Measurements from ENCODE around the gene STX17. TPM values are rescaled to one million over a fixed set of nuclear protein-coding genes. Genes with fewer than 3 reads are reported as not detected.
A peak's percentile ranks its signal among the peaks of the same experiment; 100 is the strongest.

The STX17 gene
- total and polyA plus RNA-seq, 4 experiments from 2014 or later = 18.8 to 61.5 (median 41.1) TPM

GRCh38 chr9:99922711-99923030 is 16.2 kb downstream of the STX17 start:
- no peak overlapping the region for H3K4me3 ChIP-seq (ENCODE audit: low read length in 2 of 2)
- intact Hi-C loops (cut with micrococcal nuclease) = no loop called here
- POLR2A ChIA-PET (ENCODE audit: partially characterized antibody) = interaction anchor here (1.3 kb wide), 1 partner anchor 99 kb away, joined by 3 read pairs; no protein-coding TSS in a partner anchor

GRCh38 chr9:99925541-99925940 is 19.1 kb downstream of the STX17 start:
- peaks cover 16 to 33% (median 27%) of the 10 kb centered on the region in 4 donors for H3K4me1 Mint-ChIP-seq
- CTCF ChIA-PET (ENCODE audit: partially characterized antibody) = no interaction called here

More at GRCh38 chr9:99922711-99923030, 16.2 kb downstream of the STX17 start:
- Mint-ChIP-seq H3K4me3 (no peak overlapping the region), H3K27me3 (no peaks in the 10 kb centered on the region), H3K36me3 (peaks cover 83 to 85% of the 10 kb centered on the region in 2 donors), H3K4me1 (peaks cover 30 to 58% (median 42%) of the 10 kb centered on the region in 4 donors), H3K27ac (peak overlapping the region in 3 of 7 donors; percentile 32 to 83 (median 34)), H3K9me3 (peaks cover 0 to 26% (median 10%) of the 10 kb centered on the region in 8 donors)
- Histone ChIP-seq H3K27ac (ENCODE audit: low read depth, low read length) (no peak overlapping the region), H3K4me1 (ENCODE audit: insufficient read depth, low read length) (peaks cover 25% of the 10 kb centered on the region), H3K9me3 (ENCODE audit: control insufficient read depth in 1 of 2, low read length in 2 of 2) (no peaks in the 10 kb centered on the region), H3K27me3 (ENCODE audit: insufficient read depth, low read length) (no peaks in the 10 kb centered on the region), H3K36me3 (ENCODE audit: insufficient read depth, low read length) (peaks cover 15% of the 10 kb centered on the region)
- no peak for DNase-seq
- CTCF ChIA-PET (ENCODE audit: partially characterized antibody) = no interaction called here

GRCh38 chr9:99929652-99930051 is 23.2 kb downstream of the STX17 start:
- no peaks in the 10 kb centered on the region for H3K9me3 ChIP-seq (ENCODE audit: control insufficient read depth in 1 of 2, low read length in 2 of 2)
- POLR2A ChIA-PET (ENCODE audit: partially characterized antibody) = no interaction called here

More at GRCh38 chr9:99925541-99925940, 19.1 kb downstream of the STX17 start:
- H3K36me3 Mint-ChIP-seq = peaks cover 68 to 70% of the 10 kb centered on the region in 2 donors
- no peak overlapping the region for H3K4me3 Mint-ChIP-seq
- POLR2A ChIA-PET (ENCODE audit: partially characterized antibody) = no interaction called here
- H3K4me1 ChIP-seq (ENCODE audit: insufficient read depth, low read length) = peaks cover 15% of the 10 kb centered on the region
- no peak overlapping the region for H3K27ac ChIP-seq (ENCODE audit: low read depth, low read length)
- no peak overlapping the region for H3K27ac Mint-ChIP-seq
- H3K9me3 ChIP-seq (ENCODE audit: control insufficient read depth in 1 of 2, low read length in 2 of 2) = no peaks in the 10 kb centered on the region
- peaks cover 0 to 26% (median 10%) of the 10 kb centered on the region in 8 donors for H3K9me3 Mint-ChIP-seq
- peaks cover 8% of the 10 kb centered on the region for H3K36me3 ChIP-seq (ENCODE audit: insufficient read depth, low read length)
- DNase-seq = no peak
- intact Hi-C loops (cut with micrococcal nuclease) = no loop called here
- H3K27me3 Mint-ChIP-seq = no peaks in the 10 kb centered on the region
- H3K4me3 ChIP-seq (ENCODE audit: low read length in 2 of 2) = no peak overlapping the region
- H3K27me3 ChIP-seq (ENCODE audit: insufficient read depth, low read length) = no peaks in the 10 kb centered on the region

GRCh38 chr9:99931155-99931840 is 24.8 kb downstream of the STX17 start:
- Mint-ChIP-seq H3K36me3 (peaks cover 42 to 45% of the 10 kb centered on the region in 2 donors), H3K4me3 (no peak overlapping the region), H3K4me1 (peaks cover 6 to 37% (median 12%) of the 10 kb centered on the region in 4 donors), H3K9me3 (peaks cover 0 to 9% (median 3%) of the 10 kb centered on the region in 8 donors), H3K27me3 (no peaks in the 10 kb centered on the region), H3K27ac (peak overlapping the region in 1 of 7 donors; percentile 38)
- H3K36me3 ChIP-seq (ENCODE audit: insufficient read depth, low read length) = peaks cover 4% of the 10 kb centered on the region
- POLR2A ChIA-PET (ENCODE audit: partially characterized antibody) = no interaction called here
- H3K4me3 ChIP-seq (ENCODE audit: low read length in 2 of 2) = no peak overlapping the region
- no peak overlapping the region for H3K27ac ChIP-seq (ENCODE audit: low read depth, low read length)
- no peaks in the 10 kb centered on the region for H3K27me3 ChIP-seq (ENCODE audit: insufficient read depth, low read length)
- CTCF ChIA-PET (ENCODE audit: partially characterized antibody) = no interaction called here
- H3K9me3 ChIP-seq (ENCODE audit: control insufficient read depth in 1 of 2, low read length in 2 of 2) = no peaks in the 10 kb centered on the region
- intact Hi-C loops (cut with micrococcal nuclease) = no loop called here
- H3K4me1 ChIP-seq (ENCODE audit: insufficient read depth, low read length) = no peaks in the 10 kb centered on the region
- no peak for DNase-seq

More at GRCh38 chr9:99929652-99930051, 23.2 kb downstream of the STX17 start:
- Histone ChIP-seq H3K4me3 (ENCODE audit: low read length in 2 of 2) (no peak overlapping the region), H3K4me1 (ENCODE audit: insufficient read depth, low read length) (no peaks in the 10 kb centered on the region), H3K27me3 (ENCODE audit: insufficient read depth, low read length) (no peaks in the 10 kb centered on the region), H3K27ac (ENCODE audit: low read depth, low read length) (no peak overlapping the region), H3K36me3 (ENCODE audit: insufficient read depth, low read length) (peaks cover 4% of the 10 kb centered on the region)
- CTCF ChIA-PET (ENCODE audit: partially characterized antibody) = no interaction called here
- Mint-ChIP-seq H3K4me1 (peaks cover 0 to 32% (median 8%) of the 10 kb centered on the region in 4 donors), H3K4me3 (no peak overlapping the region), H3K9me3 (peaks cover 0 to 24% (median 8%) of the 10 kb centered on the region in 8 donors), H3K27me3 (no peaks in the 10 kb centered on the region), H3K27ac (no peak overlapping the region), H3K36me3 (peaks cover 50 to 55% of the 10 kb centered on the region in 2 donors)
- DNase-seq = no peak
- intact Hi-C loops (cut with micrococcal nuclease) = no loop called here

GRCh38 chr9:99936947-99937587 is 30.6 kb downstream of the STX17 start:
- POLR2A ChIA-PET (ENCODE audit: partially characterized antibody) = no interaction called here
- Histone ChIP-seq H3K9me3 (ENCODE audit: control insufficient read depth in 1 of 2, low read length in 2 of 2) (no peaks in the 10 kb centered on the region), H3K36me3 (ENCODE audit: insufficient read depth, low read length) (no peaks in the 10 kb centered on the region), H3K4me1 (ENCODE audit: insufficient read depth, low read length) (no peaks in the 10 kb centered on the region), H3K27me3 (ENCODE audit: insufficient read depth, low read length) (no peaks in the 10 kb centered on the region), H3K4me3 (ENCODE audit: low read length in 2 of 2) (no peak overlapping the region), H3K27ac (ENCODE audit: low read depth, low read length) (no peak overlapping the region)
- peaks cover 7 to 16% (median 8%) of the 10 kb centered on the region in 8 donors for H3K9me3 Mint-ChIP-seq
- H3K4me3 Mint-ChIP-seq = no peak overlapping the region
- no peaks in the 10 kb centered on the region for H3K27me3 Mint-ChIP-seq
- intact Hi-C loops (cut with micrococcal nuclease) = no loop called here
- no peak overlapping the region for H3K27ac Mint-ChIP-seq
- peaks cover 17 to 38% (median 26%) of the 10 kb centered on the region in 4 donors for H3K4me1 Mint-ChIP-seq
- DNase-seq = no peak
- H3K36me3 Mint-ChIP-seq = peaks cover 37 to 38% of the 10 kb centered on the region in 2 donors
- CTCF ChIA-PET (ENCODE audit: partially characterized antibody) = no interaction called here

- intact Hi-C loops (cut with micrococcal nuclease) = no loop called here
- POLR2A ChIA-PET (ENCODE audit: partially characterized antibody) = interaction anchor here (1.1 kb wide), 1 partner anchor 41 kb away, joined by 3 read pairs; the partner anchor contains the start of gene STX17
- Histone ChIP-seq H3K36me3 (ENCODE audit: insufficient read depth, low read length) (peaks cover 4% of the 10 kb centered on the region), H3K4me1 (ENCODE audit: insufficient read depth, low read length) (no peaks in the 10 kb centered on the region), H3K27ac (ENCODE audit: low read depth, low read length) (no peak overlapping the region), H3K9me3 (ENCODE audit: control insufficient read depth in 1 of 2, low read length in 2 of 2) (no peaks in the 10 kb centered on the region), H3K27me3 (ENCODE audit: insufficient read depth, low read length) (no peaks in the 10 kb centered on the region), H3K4me3 (ENCODE audit: low read length in 2 of 2) (no peak overlapping the region)
- Mint-ChIP-seq H3K4me1 (peaks cover 8 to 11% (median 10%) of the 10 kb centered on the region in 4 donors), H3K4me3 (peak overlapping the region in 1 of 8 donors; percentile 17), H3K36me3 (peaks cover 31 to 38% of the 10 kb centered on the region in 2 donors), H3K9me3 (no peaks in the 10 kb centered on the region), H3K27ac (peak overlapping the region in 1 of 7 donors; percentile 1), H3K27me3 (no peaks in the 10 kb centered on the region)
- no peak for DNase-seq
- CTCF ChIA-PET (ENCODE audit: partially characterized antibody) = interaction anchor here (0.6 kb wide), 1 partner anchor 138 kb away, joined by 3 read pairs; no protein-coding TSS in a partner anchor
Measured at GRCh38 chr9:99947395-99947794, 40.9 kb downstream of the STX17 start.

GRCh38 chr9:99948482-99948881 is 42.0 kb downstream of the STX17 start:
- Histone ChIP-seq H3K4me3 (ENCODE audit: low read length in 2 of 2) (no peak overlapping the region), H3K36me3 (ENCODE audit: insufficient read depth, low read length) (peaks cover 4% of the 10 kb centered on the region), H3K4me1 (ENCODE audit: insufficient read depth, low read length) (no peaks in the 10 kb centered on the region), H3K27ac (ENCODE audit: low read depth, low read length) (no peak overlapping the region), H3K9me3 (ENCODE audit: control insufficient read depth in 1 of 2, low read length in 2 of 2) (no peaks in the 10 kb centered on the region), H3K27me3 (ENCODE audit: insufficient read depth, low read length) (no peaks in the 10 kb centered on the region)
- POLR2A ChIA-PET (ENCODE audit: partially characterized antibody) = no interaction called here
- Mint-ChIP-seq H3K36me3 (peaks cover 27 to 31% of the 10 kb centered on the region in 2 donors), H3K9me3 (no peaks in the 10 kb centered on the region), H3K27ac (no peak overlapping the region), H3K4me3 (no peak overlapping the region), H3K4me1 (peaks cover 11 to 15% (median 13%) of the 10 kb centered on the region in 4 donors), H3K27me3 (no peaks in the 10 kb centered on the region)
- no peak for DNase-seq
- CTCF ChIA-PET (ENCODE audit: partially characterized antibody) = no interaction called here
- intact Hi-C loops (cut with micrococcal nuclease) = no loop called here

Measured in CD4-positive, alpha-beta memory T cell (primary cell).